GM21360 (cell line): Measurements from ENCODE around the gene XIRP2.
"Not testable (repeated sequence)": the region's sequence is repeated elsewhere in the genome, so short reads cannot be mapped to it uniquely, and the experiment has no call there.

Experiments
- ATAC-seq: cut with Tn5 transposase; IDR thresholded peaks from one replicate; pipeline ENCODE4 v1.9.1; 2021; ENCODE audit warnings: mild to moderate bottlenecking, moderate library complexity; ENCODE audit not compliant: unreplicated experiment

Gene XIRP2

GRCh38 chr2:167028503-167028902 is 140.2 kb downstream of the XIRP2 start:
- no peak for ATAC-seq

- ATAC-seq = not testable (repeated sequence)
These were observed 146.7 kb downstream of the XIRP2 start for GRCh38 chr2:167034976-167035375.

GRCh38 chr2:167048829-167049228 is 160.5 kb downstream of the XIRP2 start:
- ATAC-seq = no peak

GRCh38 chr2:167049659-167050058 is 161.4 kb downstream of the XIRP2 start:
- no peak for ATAC-seq

- ATAC-seq = no peak
These were observed 164.5 kb downstream of the XIRP2 start for GRCh38 chr2:167052825-167053224.

- ATAC-seq = no peak
These were observed 166.6 kb downstream of the XIRP2 start for GRCh38 chr2:167054881-167055280.

- no peak for ATAC-seq
These were observed 169.2 kb downstream of the XIRP2 start for GRCh38 chr2:167057446-167057845.

GRCh38 chr2:167059173-167059572 is 170.9 kb downstream of the XIRP2 start:
- no peak for ATAC-seq

GRCh38 chr2:167069855-167070254 is 181.6 kb downstream of the XIRP2 start:
- ATAC-seq = no peak

DNA sequence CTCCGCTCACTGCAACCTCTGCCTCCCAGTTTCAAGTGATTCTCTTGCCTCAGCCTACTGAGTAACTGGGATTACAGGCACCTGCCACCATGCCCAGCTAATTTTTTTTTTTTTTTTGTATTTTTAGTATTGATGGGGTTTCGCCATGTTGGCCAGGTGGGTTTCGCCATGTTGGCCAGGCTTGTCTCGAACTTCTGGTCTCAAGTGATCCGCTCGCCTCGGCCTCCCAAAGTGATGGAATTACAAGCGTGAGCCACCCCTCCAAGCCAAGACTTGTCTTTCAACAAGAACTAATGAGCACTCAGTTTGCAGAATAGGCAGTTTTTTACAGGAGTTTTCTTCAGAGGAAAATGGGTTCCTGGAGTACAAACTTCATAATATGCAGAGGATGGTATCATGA is 187.4 kb downstream of the XIRP2 start:
- not testable (repeated sequence) for ATAC-seq

DNA sequence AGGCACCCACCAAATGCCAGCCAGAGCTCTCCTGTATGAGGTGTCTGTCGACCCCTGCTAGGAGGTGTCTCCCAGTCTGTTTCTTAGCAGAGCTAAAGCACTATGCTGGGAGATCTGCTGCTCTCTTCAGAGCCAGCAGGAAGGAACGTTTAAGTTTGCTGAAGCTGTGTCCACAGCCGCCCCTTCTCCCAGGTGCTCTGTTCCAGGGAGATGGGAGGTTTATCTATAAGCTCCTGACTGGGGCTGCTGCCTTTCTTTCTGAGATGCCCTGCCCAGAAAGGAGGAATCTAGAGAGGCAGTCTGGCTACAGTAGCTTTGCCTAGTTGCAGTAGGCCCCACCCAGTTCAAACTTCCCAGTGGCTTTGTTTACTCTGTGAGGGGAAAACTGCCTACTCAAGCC is 210.7 kb downstream of the XIRP2 start:
- ATAC-seq = not testable (repeated sequence)

GRCh38 chr2:167100506-167100905 is 212.2 kb downstream of the XIRP2 start:
- no peak for ATAC-seq

DNA sequence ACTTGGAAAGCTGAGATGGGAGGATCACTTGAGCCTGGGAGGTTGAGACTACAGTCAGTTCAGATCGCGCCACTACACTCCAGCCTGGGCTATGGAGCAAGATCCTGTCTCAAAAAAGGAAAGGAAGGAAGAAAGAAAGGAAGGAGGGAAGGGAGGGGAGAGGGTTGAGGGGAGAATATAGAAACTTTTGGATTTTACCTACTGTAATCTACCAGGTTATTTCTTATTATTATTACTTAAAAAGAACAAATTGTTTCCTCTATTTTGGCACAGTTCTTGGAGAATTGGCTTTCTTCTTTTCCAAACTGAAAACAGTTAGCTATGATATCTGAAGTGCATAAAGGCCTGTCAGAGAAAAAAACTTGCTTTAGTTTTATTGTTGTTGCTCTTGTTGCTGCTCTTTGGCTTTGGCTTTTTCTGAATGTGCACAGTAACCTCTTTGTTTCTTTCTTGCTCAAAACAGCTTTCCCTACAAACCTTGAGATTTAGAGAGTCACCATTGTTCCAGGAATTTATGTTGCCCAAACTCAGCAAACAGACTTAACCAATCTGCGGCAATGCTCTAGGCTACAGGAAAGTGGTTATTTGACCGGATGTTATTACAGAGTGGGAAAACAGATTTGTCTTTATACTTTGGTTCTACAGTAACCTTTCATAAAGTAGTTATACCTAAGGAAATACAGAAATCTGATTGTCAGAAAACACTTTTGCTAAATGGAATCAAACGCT is 214.9 kb downstream of the XIRP2 start:
- no peak for ATAC-seq

DNA sequence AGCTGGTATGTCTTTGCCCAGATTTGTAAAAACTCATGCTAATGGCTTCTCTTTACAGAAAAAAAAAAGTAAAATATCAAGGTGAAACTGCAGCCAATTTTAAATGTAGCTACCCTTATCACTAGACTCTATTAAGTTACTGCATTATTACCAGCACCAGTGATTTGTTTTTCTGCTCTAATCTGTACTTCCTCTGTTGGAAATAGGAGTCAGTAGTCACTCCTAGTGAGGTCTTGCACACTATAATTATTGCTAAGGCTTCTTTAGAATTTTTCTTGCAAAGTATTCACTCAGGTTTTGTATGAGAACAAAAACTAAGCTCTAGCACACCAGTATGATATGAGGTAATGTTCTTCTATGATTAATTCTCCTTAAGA is 215.5 kb downstream of the XIRP2 start:
- no peak for ATAC-seq

DNA sequence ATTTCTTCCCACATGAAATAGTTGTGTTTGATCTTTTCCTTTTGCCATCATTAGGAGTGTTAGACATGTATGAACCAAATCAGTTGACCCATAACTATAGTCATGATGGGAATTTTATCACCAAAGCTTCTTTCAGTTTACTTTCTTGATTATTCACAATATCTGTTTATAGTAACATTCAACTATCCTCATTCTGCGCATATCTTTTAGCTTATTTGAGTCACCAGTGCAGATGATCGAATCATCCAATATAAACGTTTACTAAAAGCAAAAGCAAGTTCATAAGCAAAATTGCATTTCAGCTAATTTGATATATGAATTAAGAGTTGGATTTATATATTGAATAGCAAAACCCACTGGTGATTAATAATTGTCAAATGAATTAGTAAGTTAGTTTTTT is 216.4 kb downstream of the XIRP2 start:
- no peak for ATAC-seq

DNA sequence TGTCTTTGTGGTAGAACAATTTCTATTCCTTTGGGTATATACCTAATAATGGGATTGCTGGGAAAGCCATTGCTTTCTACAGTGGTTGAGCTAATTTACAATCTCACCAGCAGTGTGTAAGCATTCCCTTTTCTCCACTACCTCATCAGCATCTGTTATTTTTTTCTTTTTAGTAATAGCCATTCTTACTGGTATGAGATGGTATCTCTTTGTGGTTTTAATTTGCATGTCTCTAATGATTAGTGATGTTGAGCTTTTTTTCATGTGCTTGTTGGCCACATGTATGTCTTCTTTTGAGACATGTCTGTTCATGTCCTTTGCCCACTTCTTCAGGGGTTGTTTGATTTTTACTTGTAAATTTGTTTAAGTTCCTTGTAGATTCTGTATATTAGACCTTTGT is 221.4 kb downstream of the XIRP2 start:
- not testable (repeated sequence) for ATAC-seq

DNA sequence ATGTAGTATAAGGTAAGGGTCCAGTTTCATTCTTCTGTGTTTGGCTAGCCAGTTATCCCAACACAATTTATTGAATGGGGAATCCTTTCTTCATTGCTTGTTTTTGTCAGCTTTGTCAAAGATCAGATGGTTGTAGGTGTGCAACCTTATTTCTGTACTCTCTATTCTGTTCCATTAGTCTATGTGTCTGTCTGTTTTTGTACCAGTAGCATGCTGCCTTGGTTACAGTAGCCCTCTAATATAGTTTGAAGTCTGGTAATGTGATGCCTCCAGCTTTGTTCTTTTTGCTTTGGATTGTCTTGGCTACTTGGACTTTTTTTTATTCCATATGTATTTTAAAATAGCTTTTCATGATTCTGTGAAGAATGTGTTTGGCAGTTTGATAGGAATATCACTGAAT is 222.1 kb downstream of the XIRP2 start:
- ATAC-seq = no peak

DNA sequence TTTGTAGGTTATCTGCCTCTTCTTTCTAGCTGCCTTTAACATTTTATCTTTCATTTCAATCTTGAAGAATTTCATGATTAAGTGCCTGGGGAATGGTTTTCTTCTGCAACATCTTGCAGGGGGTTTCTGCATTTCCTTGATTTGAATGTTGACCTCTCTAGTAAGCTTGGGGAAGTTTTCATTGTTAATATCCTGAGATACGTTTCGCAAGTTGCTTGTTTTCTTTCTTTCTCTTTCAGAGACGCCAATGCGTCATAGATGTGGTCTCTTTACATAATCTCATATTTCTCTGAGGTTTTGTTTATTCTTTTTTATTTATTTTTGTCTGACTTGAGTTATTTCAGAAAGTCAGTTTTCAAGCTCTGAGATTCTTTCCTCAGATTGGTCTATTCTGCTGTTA is 225.7 kb downstream of the XIRP2 start:
- ATAC-seq = no peak

- no peak for ATAC-seq
These were observed 227.3 kb downstream of the XIRP2 start for GRCh38 chr2:167115541-167115940.

DNA sequence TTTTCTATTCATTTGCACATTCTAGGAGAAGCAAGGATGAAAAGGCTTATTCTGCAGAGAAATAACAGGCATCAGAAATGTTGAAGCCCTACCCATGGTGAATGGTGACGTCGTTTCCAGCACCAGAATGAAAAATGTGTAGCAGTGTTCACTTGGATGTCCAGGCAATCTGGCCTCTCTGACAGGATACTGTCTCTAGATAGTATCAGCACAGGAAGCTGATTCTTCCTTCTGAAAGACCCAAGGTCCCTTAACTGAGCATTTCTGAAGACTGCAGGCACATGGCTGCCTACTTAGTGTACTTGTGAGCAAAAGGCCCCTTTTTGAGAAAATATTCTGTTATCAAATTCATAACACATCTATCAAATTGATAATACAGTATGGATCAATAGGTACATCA is 234.1 kb downstream of the XIRP2 start:
- ATAC-seq = no peak

DNA sequence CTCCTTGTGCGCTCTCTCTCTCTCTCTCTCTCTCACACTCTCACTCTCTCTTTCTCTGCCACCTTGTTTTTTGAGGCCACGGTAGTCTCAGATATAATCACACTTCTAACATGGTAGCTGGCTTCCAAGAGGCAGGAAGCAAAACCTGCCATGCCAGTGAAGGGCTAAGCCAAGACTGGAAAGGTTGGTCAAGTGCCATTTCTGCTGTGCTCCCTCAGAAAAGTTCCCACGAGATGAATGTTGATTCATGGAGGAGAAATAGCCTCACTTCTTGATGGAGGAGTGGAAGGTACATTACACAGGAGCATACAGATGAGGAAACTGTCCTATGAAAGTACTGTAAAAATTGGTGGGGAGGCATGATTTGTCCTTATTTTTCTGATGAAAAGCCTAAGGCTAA is 237.9 kb downstream of the XIRP2 start:
- ATAC-seq = no peak

DNA sequence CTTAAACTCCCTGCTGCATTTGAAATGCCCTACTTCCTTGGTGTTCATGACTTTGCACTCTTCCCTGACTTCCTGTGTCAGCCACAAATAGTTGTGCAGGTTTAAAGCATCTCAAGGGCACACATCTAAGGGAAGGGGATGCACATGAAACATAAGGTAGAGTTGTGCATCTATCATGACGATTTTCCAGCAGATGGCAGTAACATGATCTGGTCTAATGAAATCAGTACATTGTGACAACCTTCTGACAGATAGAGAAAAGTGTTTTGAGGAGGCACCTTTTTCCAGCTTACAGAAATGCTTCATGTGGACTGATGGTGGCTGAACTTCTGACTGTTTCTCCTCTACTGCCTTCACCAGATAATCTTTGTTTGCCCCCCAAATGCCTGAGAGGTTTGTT is 238.9 kb downstream of the XIRP2 start:
- no peak for ATAC-seq

- ATAC-seq = no peak
These were observed 239.8 kb downstream of the XIRP2 start for GRCh38 chr2:167128130-167128529.
